Measurements from ENCODE around the gene RGL3. TPM values are rescaled to one million over a fixed set of nuclear protein-coding genes. Genes with fewer than 3 reads are reported as not detected.

The RGL3 gene
- total and polyA plus RNA-seq, 2 of the 4 experiments (the other 2 are of a cell fraction): 0.18 to 0.62 TPM

- dilution Hi-C loops (cut with HindIII; ENCODE audit: low sequenced_read_pairs, unreplicated experiment): no loop called here
Observed at GRCh38 chr19:11451871-11452619, 32.9 kb upstream of the RGL3 start.

More at GRCh38 chr19:11451871-11452619, 32.9 kb upstream of the RGL3 start:
- Histone ChIP-seq H4K8ac (ENCODE audit: low read depth in 2 of 2, low read length in 2 of 2) (no peak overlapping the region), H3K56ac (ENCODE audit: extremely low read depth, insufficient read depth, low read length) (no peak overlapping the region), H3K14ac (replicated peaks; ENCODE audit: low read depth, low read length) (no peak overlapping the region), H3K4me3 (ENCODE audit: insufficient read depth, low read depth, low read length) (no peak overlapping the region), H4K91ac (ENCODE audit: insufficient read depth, low read depth, low read length) (no peak overlapping the region), H2AK5ac (ENCODE audit: low read depth, low read length) (no peak overlapping the region), H3K4me1 (ENCODE audit: control insufficient read depth, insufficient read depth, low read length) (no peaks in the 10 kb centered on the region; the same call in 1 of the 2 replicates), H3K4me2 (ENCODE audit: low read depth, low read length) (no peak overlapping the region), H2BK15ac (ENCODE audit: low read depth, low read length) (no peak overlapping the region), H3K23ac (ENCODE audit: low read depth, low read length) (no peak overlapping the region), H3K9me3 (ENCODE audit: control insufficient read depth, insufficient read depth, low read length) (no peaks in the 10 kb centered on the region), H4K20me1 (ENCODE audit: insufficient read depth, low read length) (no peaks in the 10 kb centered on the region), H3K36me3 (ENCODE audit: control insufficient read depth, insufficient read depth, low read length) (peaks cover 27% of the 10 kb centered on the region), H2BK120ac (ENCODE audit: low read depth, low read length) (no peak overlapping the region), H3K9me1 (ENCODE audit: insufficient read depth, low read length) (no peaks in the 10 kb centered on the region), H2BK20ac (ENCODE audit: low read depth, low read length) (no peak overlapping the region), H3K18ac (ENCODE audit: low read depth, low read length) (no peak overlapping the region), H3K4ac (ENCODE audit: low read depth, low read length) (no peak overlapping the region), H3K79me1 (ENCODE audit: low read depth in 1 of 2, low read length in 2 of 2) (no peaks in the 10 kb centered on the region), H3K27ac (ENCODE audit: insufficient read depth, low read length) (no peak overlapping the region), H2AK9ac (replicated peaks; ENCODE audit: low read depth, low read length, poor library complexity) (no peak overlapping the region), H4K5ac (ENCODE audit: low read depth, low read length) (no peak overlapping the region), H3K27me3 (ENCODE audit: control insufficient read depth, insufficient read depth, low read length) (no peaks in the 10 kb centered on the region), H2AFZ (replicated peaks; ENCODE audit: low read length, poor library complexity) (peak overlapping the region; percentile 34), H2BK5ac (ENCODE audit: low read depth, low read length, poor library complexity, severe bottlenecking) (no peak overlapping the region), H3K9ac (ENCODE audit: low read depth, low read length) (no peak overlapping the region)
- in situ Hi-C loops (cut with MboI; ENCODE audit: low sequenced_read_pairs) (no loop called here), intact Hi-C loops (cut with micrococcal nuclease) (no loop called here)
- ATAC-seq (ENCODE audit: low read depth) (no peak), DNase-seq (no peak)
- TF ChIP-seq CTCF (conservative IDR thresholded peaks at IDR 0.05; ENCODE audit: low read depth, low read length) (no peak), FOS (IDR thresholded peaks at IDR 0.05; ENCODE audit: low read depth, low read length) (no peak), MXI1 (IDR thresholded peaks at IDR 0.05; ENCODE audit: borderline replicate concordance, low read depth, low read length) (no peak)
- ChIA-PET CTCF (interaction anchor here (0.7 to 1.1 kb wide), 3 partner anchors 9 to 158 kb away, joined by 5 to 7 read pairs (median 5); no protein-coding TSS in a partner anchor), POLR2A (ENCODE audit: unreplicated experiment) (interaction anchor here (0.6 to 0.7 kb wide), 4 partner anchors 8 to 567 kb away, joined by 3 to 12 read pairs (median 6); partner anchors contain the start of gene ECSIT)
- WGBS, 2 experiments (ENCODE audit: extremely low coverage in 2 of 2, insufficient read length in 1 of 2): 7% methylated on average over 2 of the region's 25 CpGs; no CpG with 5 or more reads in 1 of the 2 experiments
- no TSS peak for BruUV-seq (replicated peaks)

Measured in IMR-90 (cell line).